AG04450 (cell line): ENCODE data around the gene FAM131C. TPM values are rescaled to one million over a fixed set of nuclear protein-coding genes. Genes with fewer than 3 reads are reported as not detected.
A peak's percentile ranks its signal among the peaks of the same experiment; 100 is the strongest.

Source experiments
- CTCF ChIA-PET: fragments of 300-600, 350-600 bp; formaldehyde crosslinking; extraction: SDS; loops from one replicate; lab custom pipeline; 2022; ENCODE audit warnings: antibody characterized with exemption, inconsistent platforms; lab: Charles Lee
- POLR2A ChIA-PET: fragments of 350-600 bp; formaldehyde crosslinking; extraction: SDS; loops from one replicate; lab custom pipeline; 2021; ENCODE audit warnings: antibody characterized with exemption, inconsistent platforms; lab: Yijun Ruan, JAX
- DNase-seq: peaks from one replicate; pipeline ENCODE4 v3.0.0-alpha.2; 2011; ENCODE audit warnings: low read depth, low spot score
- H3K27ac ChIP-seq: one replicate; pipeline ENCODE4 v1.5.1; 2012; ENCODE audit warnings: low read depth, low read length, control low read depth
- H3K27me3 ChIP-seq: one replicate; pipeline ENCODE4 v1.6.0; 2012; ENCODE audit warnings: low read length; ENCODE audit not compliant: control insufficient read depth, insufficient read depth
- H3K4me3 ChIP-seq: 2 replicates; pipeline ENCODE4 v1.5.1; 2011; ENCODE audit warnings: mild to moderate bottlenecking, low read depth, low read length, control low read depth
- H3K9me3 ChIP-seq: 2 replicates; pipeline ENCODE4 v1.5.1; 2012; ENCODE audit warnings: low read length; ENCODE audit not compliant: control insufficient read depth, insufficient read depth
- polyA plus RNA-seq: library from polyadenylated mRNA; depleted of rRNA; stranded (reverse); fragments of >200 nt; gene quantifications from 2 replicates; pipeline ENCODE4 v1.2.3, GENCODE V29; 2011
- TF ChIP-seq, protein P1 (sequence below): IDR thresholded peaks from 2 replicates; pipeline ENCODE4 v1.5.1; 2011; ENCODE audit warnings: low read depth, low read length, control low read depth, inconsistent platforms

FAM131C gene
- polyA plus RNA-seq, 1 experiment = 0.20 TPM

DNA sequence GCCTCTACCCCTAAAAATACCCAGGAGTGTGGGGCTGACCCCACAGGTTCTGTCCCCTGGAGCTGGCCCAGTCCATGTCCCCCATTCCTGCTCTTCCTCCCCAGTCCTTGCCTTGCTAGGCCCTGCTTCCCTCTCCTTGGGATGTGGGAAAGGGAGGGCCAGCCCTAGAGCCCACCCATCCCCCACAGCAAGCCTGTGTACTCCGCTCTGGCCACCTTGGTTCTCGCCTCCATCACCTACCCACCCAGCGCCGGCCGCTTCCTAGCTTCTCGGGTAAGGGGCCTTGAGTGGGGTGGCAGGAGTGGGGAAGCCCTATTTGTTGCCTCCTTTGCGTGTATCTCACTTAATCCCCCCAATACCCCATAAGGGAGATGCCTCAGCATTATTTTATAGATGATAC, 23.1 kb downstream of the FAM131C start:
- Histone ChIP-seq H3K9me3 (no peaks in the 10 kb centered on the region; the same call in 1 of the 2 replicates), H3K27me3 (peaks cover 10% of the 10 kb centered on the region), H3K27ac (no peak overlapping the region), H3K4me3 (no peak overlapping the region)
- DNase-seq = no peak
- TF ChIP-seq, protein P1, sequence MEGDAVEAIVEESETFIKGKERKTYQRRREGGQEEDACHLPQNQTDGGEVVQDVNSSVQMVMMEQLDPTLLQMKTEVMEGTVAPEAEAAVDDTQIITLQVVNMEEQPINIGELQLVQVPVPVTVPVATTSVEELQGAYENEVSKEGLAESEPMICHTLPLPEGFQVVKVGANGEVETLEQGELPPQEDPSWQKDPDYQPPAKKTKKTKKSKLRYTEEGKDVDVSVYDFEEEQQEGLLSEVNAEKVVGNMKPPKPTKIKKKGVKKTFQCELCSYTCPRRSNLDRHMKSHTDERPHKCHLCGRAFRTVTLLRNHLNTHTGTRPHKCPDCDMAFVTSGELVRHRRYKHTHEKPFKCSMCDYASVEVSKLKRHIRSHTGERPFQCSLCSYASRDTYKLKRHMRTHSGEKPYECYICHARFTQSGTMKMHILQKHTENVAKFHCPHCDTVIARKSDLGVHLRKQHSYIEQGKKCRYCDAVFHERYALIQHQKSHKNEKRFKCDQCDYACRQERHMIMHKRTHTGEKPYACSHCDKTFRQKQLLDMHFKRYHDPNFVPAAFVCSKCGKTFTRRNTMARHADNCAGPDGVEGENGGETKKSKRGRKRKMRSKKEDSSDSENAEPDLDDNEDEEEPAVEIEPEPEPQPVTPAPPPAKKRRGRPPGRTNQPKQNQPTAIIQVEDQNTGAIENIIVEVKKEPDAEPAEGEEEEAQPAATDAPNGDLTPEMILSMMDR = no peak
- ChIA-PET POLR2A (no interaction called here), CTCF (no interaction called here)

GRCh38 chr1:16048573-16049189, 24.8 kb downstream of the FAM131C start:
- peaks cover 2% of the 10 kb centered on the region for H3K27me3 ChIP-seq
- DNase-seq = no peak
- ChIA-PET POLR2A (no interaction called here), CTCF (no interaction called here)
- no peak overlapping the region for H3K27ac ChIP-seq
- H3K9me3 ChIP-seq = no peaks in the 10 kb centered on the region; the same call in 1 of the 2 replicates
- TF ChIP-seq, protein P1 = no peak
- H3K4me3 ChIP-seq = peak overlapping the region; percentile 39

- Histone ChIP-seq H3K27ac (no peak overlapping the region), H3K9me3 (no peaks in the 10 kb centered on the region; the same call in 1 of the 2 replicates), H3K27me3 (peaks cover 2% of the 10 kb centered on the region), H3K4me3 (no peak overlapping the region)
- ChIA-PET POLR2A (interaction anchor here (0.8 kb wide), 1 partner anchor 264 kb away, joined by 3 read pairs; no protein-coding TSS in a partner anchor), CTCF (interaction anchor here (1.1 to 1.7 kb wide), 3 partner anchors 8 to 256 kb away, joined by 3 to 4 read pairs (median 3); no protein-coding TSS in a partner anchor)
- TF ChIP-seq, protein P1 = no peak
- DNase-seq = no peak
Observed at GRCh38 chr1:16047791-16048475, 25.5 kb downstream of the FAM131C start.

- Histone ChIP-seq H3K9me3 (no peaks in the 10 kb centered on the region; the same call in 1 of the 2 replicates), H3K27ac (no peak overlapping the region), H3K4me3 (no peak overlapping the region), H3K27me3 (peaks cover 3% of the 10 kb centered on the region)
- DNase-seq = no peak
- ChIA-PET CTCF (interaction anchor here (1.1 to 1.7 kb wide), 3 partner anchors 9 to 255 kb away, joined by 3 to 4 read pairs (median 3); no protein-coding TSS in a partner anchor), POLR2A (interaction anchor here (0.5 to 0.8 kb wide), 2 partner anchors 213 to 263 kb away, joined by 3 to 5 read pairs; no protein-coding TSS in a partner anchor)
- TF ChIP-seq, protein P1 = peak; percentile 28; the same call in 1 of the 2 replicates
Observed at GRCh38 chr1:16046842-16047241, 26.6 kb downstream of the FAM131C start.
